Ascending aorta (tissue), 2 donors: ENCODE data around the gene MN1. TPM values are rescaled to one million over a fixed set of nuclear protein-coding genes. Genes with fewer than 3 reads are reported as not detected.

Experiments
- DNase-seq, 2 donors: peaks; one replicate each; pipeline ENCODE4 v3.0.0-alpha.2; 2019; ENCODE audit warnings: low spot score in 2 of 2
- H3K27ac ChIP-seq, 2 donors: fragments of 200-600 bp; sonication (generic); one replicate each; pipeline ENCODE4 v1.5.1; 2016 to 2017; ENCODE audit warnings: mild to moderate bottlenecking in 1 of 2
- H3K27me3 ChIP-seq: fragments of 200-600 bp; sonication (generic); one replicate; pipeline ENCODE4 v1.5.1; 2017
- H3K36me3 ChIP-seq, 2 donors: fragments of 200-600 bp; sonication (generic); one replicate each; pipeline ENCODE4 v1.5.1; 2016
- H3K4me1 ChIP-seq, 2 donors: fragments of 200-600 bp; sonication (generic); one replicate each; pipeline ENCODE4 v1.5.1; 2016 to 2017; ENCODE audit warnings: mild to moderate bottlenecking in 1 of 2
- H3K4me3 ChIP-seq, 2 donors: fragments of 200-600 bp; sonication (generic); one replicate each; pipeline ENCODE4 v1.5.1; 2016 to 2017; ENCODE audit warnings: mild to moderate bottlenecking in 1 of 2
- H3K9me3 ChIP-seq, 2 donors: fragments of 200-600 bp; sonication (generic); one replicate each; pipeline ENCODE4 v1.5.1; 2016
- CTCF ChIP-seq, 3 experiments: fragments of 200-600 bp in 2 of 3; fragments of 450-650 bp in 1 of 3; sonication (generic) in 2 of 3; IDR thresholded peaks; one replicate each; pipeline ENCODE4 v1.5.1; 2016 to 2019; ENCODE audit warnings: antibody characterized with exemption in 3 of 3, mild to moderate bottlenecking in 1 of 3, moderate library complexity in 1 of 3
- intact Hi-C: fragments of 100-400 bp; cut with DNase I; formaldehyde crosslinking; loops from one replicate; pipeline ENCODE4 v1.15.1; 2023
- total RNA-seq: library from RNA; depleted of rRNA; stranded (reverse); fragments of >200 nt; gene quantifications from one replicate; pipeline ENCODE4 v1.1.0, GENCODE V29; 2016

Gene MN1
- total RNA-seq, 1 donor from 2014 or later = 23.0 TPM

DNA sequence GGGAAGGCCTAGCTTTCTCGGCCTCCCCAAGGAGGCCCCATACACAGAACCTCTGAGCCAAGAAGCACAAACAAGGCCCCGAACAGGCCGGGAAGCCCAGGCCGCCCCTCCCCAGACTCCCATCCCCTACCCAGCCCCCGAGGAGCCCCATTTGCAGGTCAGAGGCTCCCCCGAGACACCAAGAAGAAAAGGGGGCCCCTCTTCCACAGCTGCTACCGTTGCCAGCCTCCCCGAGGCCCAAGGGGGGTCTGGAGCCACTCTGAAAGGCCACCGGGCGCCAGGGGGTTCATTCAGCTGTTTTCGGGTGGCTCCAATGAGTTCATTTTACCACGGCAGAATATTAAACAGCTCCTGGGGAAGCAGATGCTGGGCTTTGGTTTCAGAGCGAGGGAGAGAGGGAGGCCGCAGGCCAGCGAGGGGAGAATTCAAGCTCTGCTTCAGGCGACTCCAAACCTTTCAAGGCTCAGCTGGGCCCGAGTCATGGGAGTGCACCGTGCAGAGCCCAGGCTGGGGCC, 28.5 kb downstream of the MN1 start:
- no peaks in the 10 kb centered on the region for H3K27me3 ChIP-seq
- intact Hi-C loops = no loop called here
- no peaks in the 10 kb centered on the region for H3K9me3 ChIP-seq
- H3K4me1 ChIP-seq = peaks cover 9 to 29% of the 10 kb centered on the region in 2 donors
- peak overlapping the region; percentile 31 to 53 for H3K27ac ChIP-seq
- H3K4me3 ChIP-seq = no peak overlapping the region
- no peak for TF ChIP-seq CTCF (IDR thresholded peaks at IDR 0.05)
- DNase-seq = no peak
- no peaks in the 10 kb centered on the region for H3K36me3 ChIP-seq

GRCh38 chr22:27772081-27772983, 29.2 kb downstream of the MN1 start:
- Histone ChIP-seq H3K36me3 (no peaks in the 10 kb centered on the region), H3K4me1 (peaks cover 9 to 26% of the 10 kb centered on the region in 2 donors), H3K4me3 (no peak overlapping the region), H3K9me3 (no peaks in the 10 kb centered on the region), H3K27me3 (no peaks in the 10 kb centered on the region), H3K27ac (peak overlapping the region; percentile 31 to 53)
- TF ChIP-seq CTCF (IDR thresholded peaks at IDR 0.05) = no peak
- no peak for DNase-seq
- intact Hi-C loops = no loop called here

DNA sequence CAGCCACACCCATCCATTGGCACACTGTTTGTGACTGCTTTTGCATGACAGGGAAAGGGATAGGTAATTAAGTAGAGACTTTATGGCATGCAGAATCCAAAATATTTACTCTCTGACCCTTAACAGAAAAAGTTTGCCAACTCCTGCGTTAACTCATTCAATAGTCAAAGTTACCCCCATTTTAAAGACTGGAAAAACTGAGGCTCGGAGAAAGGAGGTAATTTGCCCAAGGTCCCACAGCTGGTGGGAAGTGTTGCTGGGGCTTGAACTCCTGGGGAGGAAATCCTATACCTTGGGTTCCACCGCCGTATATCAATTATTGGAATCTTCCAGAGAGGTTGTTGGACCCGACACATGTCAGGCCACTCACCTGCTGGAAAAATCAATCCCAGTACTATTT, 29.9 kb downstream of the MN1 start:
- H3K27me3 ChIP-seq = no peaks in the 10 kb centered on the region
- peaks cover 9 to 22% of the 10 kb centered on the region in 2 donors for H3K4me1 ChIP-seq
- no peak for DNase-seq
- intact Hi-C loops = no loop called here
- H3K9me3 ChIP-seq = no peaks in the 10 kb centered on the region
- H3K36me3 ChIP-seq = no peaks in the 10 kb centered on the region
- H3K27ac ChIP-seq = no peak overlapping the region
- no peak for TF ChIP-seq CTCF (IDR thresholded peaks at IDR 0.05)
- no peak overlapping the region for H3K4me3 ChIP-seq

GRCh38 chr22:27769012-27769411, 32.5 kb downstream of the MN1 start:
- no peak for TF ChIP-seq CTCF (IDR thresholded peaks at IDR 0.05)
- no peaks in the 10 kb centered on the region for H3K27me3 ChIP-seq
- H3K9me3 ChIP-seq = no peaks in the 10 kb centered on the region
- H3K4me3 ChIP-seq = no peak overlapping the region
- peaks cover 4 to 8% of the 10 kb centered on the region in 2 donors for H3K36me3 ChIP-seq
- no peak for DNase-seq
- no peak overlapping the region for H3K27ac ChIP-seq
- H3K4me1 ChIP-seq = peaks cover 0 to 4% of the 10 kb centered on the region in 2 donors
- intact Hi-C loops = no loop called here

DNA sequence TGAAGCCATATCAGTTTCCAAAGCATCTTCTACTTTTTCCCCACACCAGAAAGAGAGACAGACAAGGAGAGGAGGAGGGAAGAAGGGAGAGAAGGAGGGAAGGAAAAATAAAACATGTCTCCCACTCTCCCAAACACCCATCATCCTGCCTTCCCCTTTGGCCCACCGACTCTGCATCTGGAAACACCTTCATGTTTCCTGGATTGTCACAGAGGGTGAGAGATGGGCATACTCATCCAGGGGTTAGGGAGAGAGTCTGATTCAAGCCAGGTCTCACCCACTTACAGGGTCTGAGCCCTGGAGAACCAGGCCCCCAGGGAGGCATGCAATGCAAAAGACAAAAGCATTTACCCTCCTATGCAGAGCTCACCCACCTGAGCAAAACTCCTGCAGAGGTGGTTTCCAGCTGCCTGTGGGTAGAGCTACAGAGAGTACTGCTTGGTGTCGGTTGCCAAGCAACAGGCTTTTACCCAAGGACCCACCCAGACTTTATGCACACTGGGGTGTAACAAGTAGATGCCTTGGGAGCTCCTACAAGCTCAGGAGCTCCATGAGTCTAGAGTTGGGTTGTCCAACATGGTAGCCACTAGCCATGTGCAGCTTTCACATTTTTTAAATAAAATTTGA, 33.4 kb downstream of the MN1 start:
- H3K27ac ChIP-seq = no peak overlapping the region
- intact Hi-C loops = no loop called here
- H3K9me3 ChIP-seq = no peaks in the 10 kb centered on the region
- TF ChIP-seq CTCF (IDR thresholded peaks at IDR 0.05) = no peak
- H3K27me3 ChIP-seq = no peaks in the 10 kb centered on the region
- no peak overlapping the region for H3K4me3 ChIP-seq
- H3K36me3 ChIP-seq = peaks cover 4 to 8% of the 10 kb centered on the region in 2 donors
- DNase-seq = no peak
- peaks cover 0 to under 1% of the 10 kb centered on the region in 2 donors for H3K4me1 ChIP-seq
